ENCODE data around the gene PRDM12.

The PRDM12 gene

GRCh38 chr9:130693101-130693425 lies 28.7 kb downstream of the PRDM12 start:
- no peak for DNase-seq

- peak; percentile 99 for DNase-seq
Measured at GRCh38 chr9:130693426-130694191, 29.2 kb downstream of the PRDM12 start, which contains the start of gene EXOSC2. TSS of gene EXOSC2 (plus strand) at chr9:130693780. CDS start at chr9:130693792, 12 bp downstream.

GRCh38 chr9:130694205-130694604 lies 29.8 kb downstream of the PRDM12 start:
- DNase-seq, result no peak

- DNase-seq, result no peak
Measured at GRCh38 chr9:130696139-130696650, 31.8 kb downstream of the PRDM12 start.

- no peak for DNase-seq
Measured at GRCh38 chr9:130696996-130697395, 32.6 kb downstream of the PRDM12 start.

- DNase-seq, result no peak
Measured at GRCh38 chr9:130698514-130698913, 34.1 kb downstream of the PRDM12 start.

GRCh38 chr9:130699047-130699446 lies 34.7 kb downstream of the PRDM12 start:
- DNase-seq, result no peak

- peak; percentile 52 for DNase-seq
Measured at GRCh38 chr9:130701059-130702022, 36.9 kb downstream of the PRDM12 start.

GRCh38 chr9:130703501-130703900 lies 39.1 kb downstream of the PRDM12 start:
- DNase-seq, result no peak

GRCh38 chr9:130707225-130707976 lies 43.0 kb downstream of the PRDM12 start:
- peak; percentile 57 for DNase-seq

GRCh38 chr9:130710822-130711352 lies 46.5 kb downstream of the PRDM12 start:
- DNase-seq, result no peak

GRCh38 chr9:130711469-130711868 lies 47.1 kb downstream of the PRDM12 start:
- DNase-seq, result no peak

GRCh38 chr9:130712564-130713285 lies 48.3 kb downstream of the PRDM12 start:
- DNase-seq, result peak; percentile 96

GRCh38 chr9:130713286-130713960 lies 49.0 kb downstream of the PRDM12 start:
- no peak for DNase-seq

- no peak for DNase-seq
Measured at GRCh38 chr9:130714586-130715110, 50.3 kb downstream of the PRDM12 start.

GRCh38 chr9:130715270-130715669 lies 50.9 kb downstream of the PRDM12 start:
- DNase-seq, result no peak

GRCh38 chr9:130718562-130718961 lies 54.2 kb downstream of the PRDM12 start:
- DNase-seq, result no peak

- no peak for DNase-seq
Measured at GRCh38 chr9:130720762-130721161, 56.4 kb downstream of the PRDM12 start.

GRCh38 chr9:130728721-130729120 lies 64.3 kb downstream of the PRDM12 start:
- DNase-seq, result no peak

GRCh38 chr9:130729145-130729544 lies 64.8 kb downstream of the PRDM12 start:
- DNase-seq, result no peak

GRCh38 chr9:130731355-130731754 lies 67.0 kb downstream of the PRDM12 start:
- no peak for DNase-seq

Data from CD4-positive, alpha-beta T cell treated with Interleukin-15 for 1 hour (primary cell).